Lower lobe of right lung (tissue), 2 donors: ENCODE data around the gene MRPL45. TPM values are rescaled to one million over a fixed set of nuclear protein-coding genes. Genes with fewer than 3 reads are reported as not detected.
"Not testable (repeated sequence)": the region's sequence is repeated elsewhere in the genome, so short reads cannot be mapped to it uniquely, and the experiment has no call there.

Source experiments
- ATAC-seq, 2 donors: fragments of 200-7000 bp; cut with Tn5 transposase; one replicate each; pipeline ENCODE4 v1.9.1; 2020 to 2022; ENCODE audit warnings: mild to moderate bottlenecking in 2 of 2, moderate library complexity in 2 of 2
- DNase-seq: peaks from one replicate; pipeline ENCODE4 v3.0.0-alpha.2; 2020
- H3K27ac ChIP-seq: fragments of 200-600 bp; one replicate; pipeline ENCODE4 v1.8.0; 2022
- H3K27me3 ChIP-seq: fragments of 200-600 bp; one replicate; pipeline ENCODE4 v1.8.0; 2022; ENCODE audit warnings: low read depth
- H3K36me3 ChIP-seq: fragments of 200-600 bp; one replicate; pipeline ENCODE4 v1.8.0; 2022; ENCODE audit warnings: mild to moderate bottlenecking
- H3K4me1 ChIP-seq: fragments of 200-600 bp; one replicate; pipeline ENCODE4 v1.8.0; 2022
- H3K4me3 ChIP-seq: fragments of 200-600 bp; one replicate; pipeline ENCODE4 v1.8.0; 2022; ENCODE audit warnings: mild to moderate bottlenecking
- H3K9me3 ChIP-seq: fragments of 200-600 bp; one replicate; pipeline ENCODE4 v1.8.0; 2022
- intact Hi-C: fragments of 100-400 bp; cut with DNase I; formaldehyde crosslinking; loops from one replicate; pipeline ENCODE4 v1.11.0; 2022
- long read RNA-seq: library from polyadenylated mRNA; unstranded; transcript quantifications from one replicate; pipeline ENCODE4 v2.0.0, GENCODE V29; 2021
- total RNA-seq: library from RNA; stranded (reverse); fragmentation: NEBNext Ultra II Directional; extraction: Animal tissue kit (Norgen Biotek cat#: 25700); gene quantifications from one replicate; pipeline ENCODE4 v1.2.1, GENCODE V29; 2021
- donor health status: DM: no; HTN: yes; CAD: no; lungs with severe emphysema.

The MRPL45 gene
- total RNA-seq, result 26.7 TPM
- long read RNA-seq, transcript MRPL45-203 (8 exons, 1,705 nt), result major isoform, 33 of 40 reads
- long read RNA-seq, partial matches to known transcripts, result 4 of 40 reads
- long read RNA-seq, other reads (novel, unspliced or antisense), result 3 of 40 reads

DNA sequence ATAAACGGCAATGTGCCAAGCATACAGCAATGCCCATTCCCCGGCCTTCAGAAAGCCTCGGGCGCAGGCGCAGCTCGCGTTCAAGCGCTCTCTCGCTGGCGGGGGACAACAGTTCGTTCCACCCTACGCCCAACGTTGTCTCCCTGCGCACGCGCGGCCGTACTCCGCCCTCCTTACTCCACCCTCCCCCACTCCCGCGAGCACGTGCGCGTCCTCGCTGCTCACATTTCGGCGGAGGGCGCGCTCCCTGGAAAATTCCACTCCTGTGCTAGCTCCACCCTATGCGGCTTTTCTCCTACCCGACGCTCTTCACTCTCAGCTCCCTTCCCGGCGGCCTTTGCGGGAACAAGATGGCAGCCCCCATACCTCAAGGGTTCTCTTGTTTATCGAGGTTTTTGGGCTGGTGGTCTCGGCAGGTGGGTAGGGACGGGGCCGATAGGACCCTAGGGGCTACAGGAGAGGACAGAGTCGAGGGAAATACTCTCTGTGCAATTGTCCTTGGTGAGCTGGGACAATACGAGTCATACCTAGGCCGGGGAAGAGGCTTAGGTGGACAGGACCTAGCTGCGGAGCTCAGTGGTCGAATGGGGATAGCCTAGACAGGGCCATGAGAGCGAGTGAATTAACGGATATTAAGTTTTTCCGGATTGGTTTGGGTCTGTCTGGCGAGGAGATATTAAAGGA lies at the start of gene MRPL45:
MRPL45 (plus strand) TSS at position 335 of the 684 bp plus-strand sequence; CDS start at position 351, 16 bp downstream.
- DNase-seq, result peak; percentile 98
- peak within 1 kb of the TSS; percentile 60 for H3K4me3 ChIP-seq
- H3K27me3 ChIP-seq, H3K9me3 ChIP-seq, intact Hi-C loops, H3K4me1 ChIP-seq: not testable (repeated sequence)
- ATAC-seq, result peak; percentile 99
- H3K36me3 ChIP-seq, result peaks cover 21% of the 10 kb centered on the region
- H3K27ac ChIP-seq, result peak within 1 kb of the TSS; percentile 62

DNA sequence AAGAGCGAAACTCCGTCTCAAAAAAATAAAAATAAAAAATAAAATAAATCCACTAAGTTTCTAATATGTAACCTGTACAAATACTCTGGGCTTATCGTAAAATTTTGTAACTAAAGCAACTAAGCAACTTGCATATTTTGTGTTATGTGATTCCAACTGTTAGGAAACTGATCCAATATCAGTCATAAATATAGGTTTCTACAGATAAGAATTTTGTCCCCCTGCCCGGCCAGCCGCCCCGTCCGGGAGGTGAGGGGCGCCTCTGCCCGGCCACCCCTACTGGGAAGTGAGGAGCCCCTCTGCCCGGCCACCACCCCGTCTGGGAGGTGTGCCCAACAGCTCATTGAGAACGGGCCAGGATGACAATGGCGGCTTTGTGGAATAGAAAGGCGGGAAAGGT lies 43.8 kb upstream of the MRPL45 start:
- H3K4me3 ChIP-seq, H3K27ac ChIP-seq, H3K9me3 ChIP-seq, H3K36me3 ChIP-seq, H3K27me3 ChIP-seq, ATAC-seq, DNase-seq, intact Hi-C loops: not testable (repeated sequence)
- H3K4me1 ChIP-seq, result peaks cover 16% of the 10 kb centered on the region

DNA sequence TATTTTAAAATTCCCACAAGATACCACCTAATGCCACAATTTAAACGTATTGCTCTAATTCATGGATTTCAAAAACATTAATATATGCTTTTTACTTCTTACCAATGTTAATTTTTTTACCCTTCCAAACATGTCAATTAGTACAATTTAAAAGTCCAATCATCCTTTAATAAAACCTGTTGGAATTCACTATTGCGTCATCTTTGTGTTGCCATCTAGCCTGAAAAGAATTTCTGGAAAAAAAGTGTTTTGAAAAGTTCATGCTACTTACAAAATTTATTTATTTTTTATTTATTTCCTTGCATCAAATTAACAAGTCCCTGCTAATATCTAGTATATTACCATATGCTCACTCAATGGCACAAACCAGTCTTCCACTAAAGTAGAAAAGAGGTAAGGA lies 42.6 kb upstream of the MRPL45 start:
- intact Hi-C loops, H3K9me3 ChIP-seq, DNase-seq, H3K27me3 ChIP-seq, H3K4me3 ChIP-seq, ATAC-seq, H3K27ac ChIP-seq, H3K36me3 ChIP-seq: not testable (repeated sequence)
- H3K4me1 ChIP-seq, result peaks cover 16% of the 10 kb centered on the region

DNA sequence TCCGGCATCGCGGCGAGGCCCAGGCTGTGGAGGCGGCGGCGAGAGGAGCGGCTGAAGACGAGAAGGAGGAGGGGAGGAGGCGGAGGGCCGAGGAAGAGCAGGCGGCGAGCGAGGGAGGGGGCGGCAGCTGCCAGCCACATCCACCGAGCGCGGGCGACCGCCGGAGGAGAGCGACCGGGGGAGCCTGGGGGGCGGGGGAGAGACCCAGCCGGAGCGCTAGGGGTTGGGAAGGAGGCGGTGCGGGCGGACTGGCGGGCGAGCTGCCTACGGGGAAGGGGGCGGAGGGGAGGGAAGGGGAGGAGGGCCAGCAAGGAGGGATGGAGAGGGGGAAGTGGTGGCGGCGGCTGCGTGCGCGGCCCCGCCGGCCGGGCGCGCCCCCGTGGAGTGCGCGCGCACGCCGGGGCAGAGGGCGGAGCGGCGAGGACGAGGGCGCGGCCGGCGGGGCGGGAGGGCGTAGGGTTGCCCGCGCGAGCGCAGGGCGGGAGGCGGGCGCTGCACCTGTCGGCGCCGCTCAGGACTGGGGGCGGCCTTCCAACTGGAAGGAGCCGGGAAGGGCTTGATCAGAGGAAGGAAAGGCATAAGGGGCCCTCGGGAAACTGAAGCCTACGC lies 39.9 kb upstream of the MRPL45 start:
- H3K9me3 ChIP-seq, H3K27me3 ChIP-seq, H3K36me3 ChIP-seq, intact Hi-C loops: not testable (repeated sequence)
- peak; percentile 91 for DNase-seq
- Histone ChIP-seq H3K4me1 (peaks cover 16% of the 10 kb centered on the region), H3K27ac (peak overlapping the region; percentile 69), H3K4me3 (peak overlapping the region; percentile 68)
- peak; percentile 93 to 98 for ATAC-seq

DNA sequence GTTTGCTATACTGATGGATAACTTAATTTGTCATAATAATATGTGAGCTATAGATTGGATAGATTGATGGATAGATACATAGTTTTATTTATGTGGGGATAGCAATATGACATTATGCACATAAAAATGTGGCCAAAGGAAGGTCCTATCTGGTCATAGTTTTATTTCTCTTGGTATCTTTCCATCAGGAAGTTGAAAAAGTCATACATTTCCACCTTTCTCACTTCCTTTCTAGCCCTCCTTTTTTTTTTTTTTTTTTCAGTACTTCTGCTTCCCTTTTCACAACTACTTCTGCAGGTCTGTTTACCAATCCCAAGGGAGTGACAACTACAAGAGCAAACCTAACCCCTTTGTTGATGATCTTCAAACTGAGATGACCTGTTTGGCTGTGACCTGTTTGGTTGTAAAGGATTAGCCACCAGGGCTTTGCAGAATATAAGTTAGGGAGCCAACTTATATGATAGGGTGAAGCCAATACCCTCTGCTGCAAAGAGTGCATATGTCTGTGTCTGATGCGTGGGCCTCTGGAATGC lies 30.9 kb upstream of the MRPL45 start:
- DNase-seq, intact Hi-C loops, H3K9me3 ChIP-seq, H3K4me3 ChIP-seq, H3K27me3 ChIP-seq, H3K4me1 ChIP-seq, H3K36me3 ChIP-seq, H3K27ac ChIP-seq, ATAC-seq: not testable (repeated sequence)

DNA sequence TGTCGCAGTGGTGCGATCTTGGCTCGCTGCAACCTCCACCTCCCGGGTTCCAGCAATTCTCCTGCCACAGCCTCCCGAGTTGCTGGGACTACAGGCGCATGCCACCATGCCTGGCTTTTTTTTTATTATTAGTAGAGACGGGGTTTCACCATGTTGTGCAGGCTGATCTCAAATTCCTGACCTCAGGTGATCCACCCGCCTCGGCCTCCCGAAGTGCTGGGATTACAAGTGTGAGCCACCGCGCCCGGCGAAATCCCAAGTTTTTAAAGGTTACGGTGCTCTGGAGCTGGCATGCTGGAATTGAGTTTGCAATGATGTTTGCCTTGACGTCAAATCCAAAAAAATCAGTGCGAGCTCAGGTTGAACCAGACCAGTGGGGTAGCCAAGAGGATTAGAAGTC lies 30.4 kb upstream of the MRPL45 start:
- H3K9me3 ChIP-seq, intact Hi-C loops, H3K27me3 ChIP-seq, H3K27ac ChIP-seq, DNase-seq, H3K36me3 ChIP-seq, H3K4me1 ChIP-seq, H3K4me3 ChIP-seq, ATAC-seq: not testable (repeated sequence)

DNA sequence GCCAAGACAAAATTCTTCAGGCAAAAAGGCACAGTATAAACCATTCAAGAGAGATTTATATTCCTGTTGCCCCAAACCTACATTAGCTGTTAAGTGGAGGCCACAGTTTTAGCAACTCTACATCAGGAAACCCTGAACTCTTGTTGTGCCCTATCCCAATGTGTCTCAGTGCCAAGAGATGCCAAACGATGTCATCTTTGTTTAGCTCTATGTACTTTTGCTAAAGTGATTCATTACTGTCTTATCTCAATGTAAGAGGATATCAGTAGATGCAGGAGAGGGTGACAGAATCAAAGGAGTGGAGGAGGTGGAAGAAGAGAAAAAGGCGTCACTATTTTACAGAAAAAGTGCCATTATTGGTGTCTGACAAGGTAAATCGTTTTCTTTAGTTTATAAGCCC lies 28.8 kb upstream of the MRPL45 start:
- intact Hi-C loops, H3K4me1 ChIP-seq, H3K9me3 ChIP-seq, DNase-seq, H3K27ac ChIP-seq, H3K36me3 ChIP-seq, H3K27me3 ChIP-seq, ATAC-seq, H3K4me3 ChIP-seq: not testable (repeated sequence)

DNA sequence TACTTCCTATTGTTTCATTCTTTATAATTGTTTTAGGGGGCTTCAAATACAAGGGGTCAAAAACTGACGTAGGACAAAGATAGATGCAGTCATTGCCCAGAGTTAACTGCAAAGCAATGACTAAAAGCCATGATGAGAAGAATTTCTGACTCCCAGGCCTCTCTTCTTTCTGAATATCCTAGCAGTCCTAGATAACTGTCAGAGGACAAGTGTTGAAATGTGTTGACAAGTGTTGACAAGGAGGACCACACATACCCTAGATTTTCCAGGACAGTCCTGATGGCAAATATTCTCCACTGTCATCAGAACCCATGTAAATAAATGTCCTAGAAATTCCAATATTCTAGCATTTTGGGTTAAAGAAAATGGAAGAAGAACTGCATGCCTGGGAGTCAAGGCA lies 27.9 kb upstream of the MRPL45 start:
- H3K36me3 ChIP-seq, H3K27me3 ChIP-seq, intact Hi-C loops, H3K9me3 ChIP-seq, H3K4me1 ChIP-seq, ATAC-seq, H3K27ac ChIP-seq, DNase-seq, H3K4me3 ChIP-seq: not testable (repeated sequence)

DNA sequence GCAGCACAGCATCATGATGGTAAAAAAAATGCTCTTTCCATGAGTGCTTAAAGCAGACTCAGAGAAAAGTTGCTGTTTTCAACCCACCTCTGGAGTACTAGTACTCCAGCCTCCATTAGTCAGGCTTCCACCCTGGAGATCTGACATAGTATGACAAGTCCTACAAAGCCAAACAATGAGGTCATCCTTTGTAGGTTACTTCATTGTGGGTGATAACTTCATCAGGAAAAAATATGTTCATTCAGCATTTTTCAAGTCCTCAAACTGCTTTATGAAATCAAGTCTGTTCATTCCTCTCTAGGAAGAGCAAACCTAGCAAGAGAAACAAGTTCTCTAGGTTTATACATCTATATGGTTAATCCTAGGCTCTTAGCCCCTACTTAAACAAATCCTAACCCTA lies 27.4 kb upstream of the MRPL45 start:
- DNase-seq, H3K4me3 ChIP-seq, ATAC-seq, H3K4me1 ChIP-seq, H3K9me3 ChIP-seq, H3K27me3 ChIP-seq, intact Hi-C loops, H3K36me3 ChIP-seq, H3K27ac ChIP-seq: not testable (repeated sequence)

DNA sequence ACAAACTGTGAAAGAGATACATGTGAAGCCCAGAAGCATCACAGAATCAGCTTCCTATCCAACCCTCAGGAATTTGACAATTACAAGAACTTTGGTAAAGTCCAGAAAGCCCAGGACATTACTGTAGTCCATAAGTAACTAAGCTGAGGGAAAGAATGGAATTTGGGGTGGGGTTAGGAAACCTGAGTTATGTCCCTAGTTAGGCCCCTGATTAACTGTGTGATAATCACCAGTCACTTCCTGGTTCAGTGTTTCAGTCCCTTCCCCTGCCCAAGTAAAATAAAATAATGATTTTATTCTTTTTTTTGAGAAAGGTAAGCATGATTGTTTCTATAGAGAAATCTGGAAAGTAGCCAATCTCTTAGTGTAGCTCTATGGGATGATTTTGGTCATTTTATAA lies 11.0 kb upstream of the MRPL45 start:
- H3K9me3 ChIP-seq, H3K36me3 ChIP-seq, intact Hi-C loops, H3K27ac ChIP-seq, DNase-seq, H3K4me3 ChIP-seq, H3K4me1 ChIP-seq, H3K27me3 ChIP-seq: not testable (repeated sequence)
- ATAC-seq, result peak in 1 of 2 donors; percentile 31

DNA sequence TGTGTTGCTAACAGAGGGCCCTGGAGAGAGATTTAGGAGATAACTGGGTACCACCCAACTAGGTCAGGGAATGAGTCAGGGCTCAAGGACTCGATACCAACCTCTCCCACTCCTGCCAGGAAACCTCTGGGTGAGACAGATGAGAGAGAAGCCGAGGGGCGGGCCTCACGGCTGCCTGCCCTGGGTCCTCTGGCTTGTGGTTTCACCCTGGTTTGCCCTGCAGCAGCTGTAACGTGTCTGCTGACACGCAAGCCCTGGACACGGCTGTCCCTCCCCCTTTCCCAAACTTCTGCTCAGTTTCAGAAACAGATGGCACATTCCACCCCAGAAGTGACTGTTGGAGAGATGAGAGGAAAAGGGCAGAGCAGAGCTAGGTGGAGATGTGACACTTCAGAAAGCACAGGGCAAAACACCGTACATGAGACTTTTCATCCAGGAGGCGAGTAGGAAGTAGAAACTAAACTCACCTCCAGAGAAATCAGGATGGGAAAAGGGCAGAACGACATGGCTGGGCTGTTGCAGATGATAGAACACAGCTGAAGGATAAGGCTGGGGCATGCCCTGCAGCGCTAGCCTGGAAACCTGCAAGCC lies 10.4 kb upstream of the MRPL45 start:
- H3K27ac ChIP-seq, intact Hi-C loops, H3K4me1 ChIP-seq, H3K4me3 ChIP-seq, DNase-seq, H3K36me3 ChIP-seq, H3K27me3 ChIP-seq, H3K9me3 ChIP-seq: not testable (repeated sequence)
- peak; percentile 93 to 96 for ATAC-seq
